Gastrocnemius medialis (tissue), 4 donors: ENCODE results near the gene ARMC3. TPM values are rescaled to one million over a fixed set of nuclear protein-coding genes. Genes with fewer than 3 reads are reported as not detected.

Experiments
- ATAC-seq, 2 donors: fragments of 150-250 bp; one replicate each; pipeline ENCODE4 v1.9.1; 2016
- DNase-seq, 2 donors: peaks; one replicate each; pipeline ENCODE4 v3.0.0-alpha.2; 2019
- H3K27ac ChIP-seq, 4 donors: fragments of 200-600 bp; sonication (generic); 1 replicate in 1 of 4; 2 replicates in 3 of 4; pipeline ENCODE4 v1.5.1; 2016 to 2018; ENCODE audit warnings: mild to moderate bottlenecking in 2 of 4, moderate library complexity in 1 of 4
- H3K27me3 ChIP-seq, 3 donors: fragments of 200-600 bp; sonication (generic) in 2 of 3; 1 replicate in 1 of 3; 2 replicates in 2 of 3; pipeline versions ENCODE4 v1.5.1 to v1.6.0; 2016 to 2019; ENCODE audit warnings: mild to moderate bottlenecking in 1 of 3, moderate library complexity in 1 of 3
- H3K36me3 ChIP-seq, 2 donors: fragments of 200-600 bp; sonication (generic) in 1 of 2; one replicate each; pipeline ENCODE4 v1.5.1; 2017 to 2018
- H3K4me1 ChIP-seq, 2 donors: fragments of 200-600 bp; sonication (generic) in 1 of 2; one replicate each; pipeline ENCODE4 v1.5.1; 2016 to 2017; ENCODE audit warnings: mild to moderate bottlenecking in 2 of 2
- H3K4me3 ChIP-seq, 4 donors: fragments of 200-600 bp; sonication (generic) in 3 of 4; 1 replicate in 1 of 4; 2 replicates in 3 of 4; pipeline ENCODE4 v1.5.1; 2016 to 2019; ENCODE audit warnings: mild to moderate bottlenecking in 2 of 4
- H3K9me3 ChIP-seq, 3 donors: fragments of 200-600 bp; sonication (generic) in 2 of 3; 1 replicate in 1 of 3; 2 replicates in 2 of 3; pipeline ENCODE4 v1.5.1; 2016 to 2019
- CTCF ChIP-seq, 5 experiments: fragments of 450-650 bp in 3 of 5; fragments of 200-600 bp in 2 of 5; sonication (generic) in 2 of 5; IDR thresholded peaks in 4 of 5; conservative IDR thresholded peaks in 1 of 5; 1 replicate in 4 of 5; 2 replicates in 1 of 5; pipeline ENCODE4 v1.5.1; 2016 to 2019; ENCODE audit warnings: antibody characterized with exemption in 5 of 5, mild to moderate bottlenecking in 3 of 5, moderate library complexity in 3 of 5
- POLR2A ChIP-seq, 2 donors: fragments of 450-650 bp; IDR thresholded peaks; one replicate each; pipeline ENCODE4 v1.6.1; 2017; ENCODE audit warnings: antibody characterized with exemption in 2 of 2, mild to moderate bottlenecking in 2 of 2, moderate library complexity in 2 of 2
- in situ Hi-C, 4 donors: fragments of 200-750 bp; cut with MboI; loops; one replicate each; pipeline versions ENCODE4 v1.15.0 to v1.8.0; 2017; ENCODE audit warnings: low sequenced_read_pairs in 4 of 4
- intact Hi-C: fragments of 100-400 bp; cut with DNase I; formaldehyde crosslinking; loops from one replicate; pipeline ENCODE4 v1.15.1; 2023; ENCODE audit warnings: low total_unique reads
- total RNA-seq, 4 donors: library from RNA; depleted of rRNA; stranded (reverse); fragments of >200 nt; gene quantifications; one replicate each; pipeline versions ENCODE4 v1.1.0 to v1.2.3, GENCODE V29; 2016

The ARMC3 gene
- total RNA-seq, 4 donors from 2014 or later = not detected

- ATAC-seq (no peak), DNase-seq (no peak)
- no peaks in the 10 kb centered on the region for H3K36me3 ChIP-seq
- no peaks in the 10 kb centered on the region for H3K9me3 ChIP-seq
- in situ Hi-C loops = no loop called here
- no peak overlapping the region for H3K4me3 ChIP-seq
- peaks cover 0 to 8% of the 10 kb centered on the region in 2 donors for H3K4me1 ChIP-seq
- no peaks in the 10 kb centered on the region for H3K27me3 ChIP-seq
- no peak for TF ChIP-seq CTCF (IDR thresholded peaks at IDR 0.05 in 4 of 5, conservative IDR thresholded peaks at IDR 0.05 in 1 of 5)
- no peak for TF ChIP-seq POLR2A (IDR thresholded peaks at IDR 0.05)
- no peak overlapping the region for H3K27ac ChIP-seq
- intact Hi-C loops = no loop called here
Observed at GRCh38 chr10:23047201-23048050, 119.6 kb downstream of the ARMC3 start.

GRCh38 chr10:23048191-23048590 lies 120.3 kb downstream of the ARMC3 start:
- Histone ChIP-seq H3K27ac (no peak overlapping the region), H3K4me1 (peaks cover 4 to 8% of the 10 kb centered on the region in 2 donors)
- no peak for ATAC-seq

GRCh38 chr10:23051278-23051677 lies 123.4 kb downstream of the ARMC3 start:
- Histone ChIP-seq H3K9me3 (no peaks in the 10 kb centered on the region), H3K4me1 (peaks cover 5 to 8% of the 10 kb centered on the region in 2 donors), H3K36me3 (no peaks in the 10 kb centered on the region), H3K27ac (no peak overlapping the region), H3K4me3 (no peak overlapping the region), H3K27me3 (no peaks in the 10 kb centered on the region)
- intact Hi-C loops (no loop called here), in situ Hi-C loops (no loop called here)
- DNase-seq (no peak), ATAC-seq (no peak)
- TF ChIP-seq CTCF (IDR thresholded peaks at IDR 0.05 in 4 of 5, conservative IDR thresholded peaks at IDR 0.05 in 1 of 5) (no peak), POLR2A (IDR thresholded peaks at IDR 0.05) (no peak)

More at GRCh38 chr10:23048191-23048590, 120.3 kb downstream of the ARMC3 start:
- intact Hi-C loops = no loop called here
- H3K27me3 ChIP-seq = no peaks in the 10 kb centered on the region
- H3K36me3 ChIP-seq = no peaks in the 10 kb centered on the region
- H3K9me3 ChIP-seq = no peaks in the 10 kb centered on the region
- in situ Hi-C loops = no loop called here
- no peak for TF ChIP-seq CTCF (IDR thresholded peaks at IDR 0.05 in 4 of 5, conservative IDR thresholded peaks at IDR 0.05 in 1 of 5)
- no peak for TF ChIP-seq POLR2A (IDR thresholded peaks at IDR 0.05)
- no peak for DNase-seq
- H3K4me3 ChIP-seq = no peak overlapping the region

- ATAC-seq = peak; percentile 65 to 66
- Histone ChIP-seq H3K4me3 (no peak overlapping the region), H3K27ac (no peak overlapping the region), H3K36me3 (no peaks in the 10 kb centered on the region), H3K4me1 (peaks cover 5 to 8% of the 10 kb centered on the region in 2 donors), H3K9me3 (no peaks in the 10 kb centered on the region), H3K27me3 (no peaks in the 10 kb centered on the region)
- intact Hi-C loops = no loop called here
- in situ Hi-C loops = no loop called here
- DNase-seq = no peak
- TF ChIP-seq CTCF (IDR thresholded peaks at IDR 0.05 in 4 of 5, conservative IDR thresholded peaks at IDR 0.05 in 1 of 5) (no peak), POLR2A (IDR thresholded peaks at IDR 0.05) (no peak)
Observed at GRCh38 chr10:23051855-23052331, 124.0 kb downstream of the ARMC3 start.
